ENCODE results near the gene PPP1R12C.

The PPP1R12C gene

GRCh38 chr19:55046975-55047622 lies 70.3 kb downstream of the PPP1R12C start:
- DNase-seq (ENCODE audit: low read depth in 2 of 2) = no peak

DNA sequence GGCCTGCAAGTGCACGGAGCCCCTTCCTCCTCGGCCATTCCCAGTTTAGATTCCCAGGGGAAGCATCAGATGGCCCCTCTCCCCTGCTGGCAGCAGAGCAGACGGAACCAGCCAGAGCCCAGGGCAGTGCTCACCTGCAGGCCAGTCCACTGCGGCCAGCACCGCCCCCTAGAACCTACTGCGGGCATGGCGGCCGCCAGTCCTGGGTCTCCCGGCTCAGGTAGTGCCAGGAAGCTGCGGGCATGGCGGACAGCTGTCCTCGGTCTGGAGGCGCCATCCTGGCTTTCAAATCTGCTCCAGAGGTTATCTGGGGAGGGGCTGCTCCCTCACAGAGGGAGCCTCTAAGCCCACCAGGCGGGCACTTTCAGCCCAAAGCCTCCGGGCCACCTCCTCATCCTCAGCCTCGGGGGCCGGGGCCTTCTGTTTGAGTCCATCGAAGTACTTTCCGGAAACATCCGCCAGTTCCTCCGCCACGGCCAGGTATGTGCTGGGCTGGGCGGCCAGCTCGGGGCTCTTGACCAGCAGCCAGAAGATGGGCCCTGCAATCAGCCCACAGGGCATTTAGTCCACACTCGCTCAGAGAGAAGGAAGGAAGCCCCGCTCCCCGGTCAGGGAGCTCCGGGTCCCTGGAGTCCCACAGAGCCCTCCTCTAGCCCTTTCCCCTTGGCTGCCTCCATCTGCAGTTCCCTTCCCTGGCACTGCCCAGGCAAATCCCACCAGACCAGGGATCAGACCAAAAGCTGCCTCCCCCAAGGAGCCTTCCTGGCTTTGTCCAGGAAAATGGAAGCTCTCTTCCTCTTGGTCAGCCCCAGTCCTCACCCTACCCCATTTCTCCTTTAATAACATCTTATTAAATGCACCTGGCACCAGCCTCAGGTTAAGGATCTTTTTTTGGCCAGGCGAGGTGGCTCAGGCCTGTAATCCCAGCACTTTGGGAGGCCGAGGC lies 72.4 kb downstream of the PPP1R12C start:
- no peak for DNase-seq (ENCODE audit: low read depth in 2 of 2)

- DNase-seq (ENCODE audit: low read depth in 2 of 2) = no peak
These were observed 73.2 kb downstream of the PPP1R12C start for GRCh38 chr19:55044286-55044685.

DNA sequence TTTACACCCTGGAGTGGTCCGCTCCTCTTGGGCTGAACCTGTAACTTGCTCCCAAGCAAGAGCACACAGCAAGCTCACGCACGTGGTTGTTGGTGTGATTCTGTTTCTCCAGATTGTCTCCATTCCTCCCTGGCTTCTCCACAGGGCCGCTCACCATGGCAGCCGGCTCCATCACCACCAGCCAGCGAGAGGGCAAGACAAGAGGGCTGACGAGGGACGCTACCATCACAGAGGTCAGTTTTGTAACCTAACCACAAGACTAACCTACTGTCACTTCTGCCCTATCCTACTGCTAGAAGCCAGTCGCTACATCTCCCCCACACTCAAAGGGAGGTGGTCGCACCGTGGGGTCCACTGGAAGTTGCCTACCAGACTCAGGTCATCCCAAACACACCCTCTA lies 74.7 kb downstream of the PPP1R12C start:
- DNase-seq (ENCODE audit: low read depth in 2 of 2) = no peak

- no peak for DNase-seq (ENCODE audit: low read depth in 2 of 2)
These were observed 75.1 kb downstream of the PPP1R12C start for GRCh38 chr19:55042344-55042678.

DNA sequence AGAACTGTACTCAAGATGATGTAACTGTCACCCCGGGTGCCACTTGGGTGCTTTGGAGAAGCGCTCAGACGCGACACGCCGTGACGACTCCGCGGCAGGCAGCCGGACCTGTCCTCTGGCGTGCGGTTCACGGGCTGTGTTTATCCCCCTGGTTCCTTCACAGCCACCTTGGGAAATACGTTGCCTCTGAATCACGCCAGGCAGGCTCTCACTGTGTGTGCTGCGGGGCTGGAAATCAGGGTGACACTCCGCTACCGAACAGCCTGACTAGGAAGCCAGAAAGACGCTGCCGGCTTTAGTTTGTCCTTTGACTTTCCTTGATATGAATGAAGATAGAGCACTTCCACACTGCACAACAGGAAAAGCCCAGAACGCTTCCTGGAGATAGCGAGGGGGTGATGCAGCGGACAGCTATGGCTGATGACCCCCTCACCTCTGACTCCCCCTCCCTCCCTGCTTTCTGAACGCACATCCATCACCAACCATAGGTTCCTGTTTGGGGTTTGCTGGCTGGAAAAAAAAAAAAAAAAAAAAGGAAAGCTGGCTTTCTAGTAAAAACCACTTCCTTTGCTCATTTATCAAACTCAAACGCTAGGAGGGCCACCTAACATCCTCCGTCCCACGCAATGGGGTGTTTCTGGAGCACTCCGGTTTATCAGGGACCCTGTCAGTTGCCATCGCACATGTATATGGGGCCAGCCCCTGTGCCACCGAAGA lies 75.7 kb downstream of the PPP1R12C start:
- no peak for DNase-seq (ENCODE audit: low read depth in 2 of 2)

GRCh38 chr19:55041244-55041626 lies 76.2 kb downstream of the PPP1R12C start:
- no peak for DNase-seq (ENCODE audit: low read depth in 2 of 2)
